Activated CD4-positive, alpha-beta T cell treated with anti-CD3 and anti-CD28 coated beads, Interleukin-2, amount 50 U/mL, for 48 hours (primary cell): ENCODE measurements around the gene EPHA2.

Experiments
- DNase-seq, 2 experiments: peaks; one replicate each; pipeline ENCODE4 v3.0.0-alpha.2; 2020

EPHA2 gene

DNA sequence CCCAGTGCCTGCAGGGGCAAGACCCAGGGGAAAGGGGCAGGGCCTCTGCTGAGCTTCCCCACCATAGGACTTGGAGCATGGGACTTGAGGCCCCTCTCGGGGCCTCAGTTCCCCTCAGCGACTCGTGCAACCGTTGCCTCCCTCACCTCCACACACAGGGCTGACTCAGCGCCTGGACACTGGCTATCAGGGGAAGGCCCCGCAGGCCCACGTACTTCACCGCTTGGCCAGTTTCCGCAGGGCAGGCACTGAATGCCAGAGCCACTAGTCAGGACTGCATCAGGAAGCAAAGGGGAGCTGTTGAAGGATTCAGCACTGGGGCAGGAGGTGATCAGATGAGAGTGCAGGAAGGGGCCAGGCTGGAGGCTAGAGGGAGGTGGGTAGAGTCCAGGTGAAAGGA lies 66.9 kb downstream of the EPHA2 start:
- no peak for DNase-seq

- no peak for DNase-seq
Measured at GRCh38 chr1:16088351-16088911, 67.4 kb downstream of the EPHA2 start.

GRCh38 chr1:16087733-16088132 lies 68.1 kb downstream of the EPHA2 start:
- no peak for DNase-seq

GRCh38 chr1:16085522-16085921 lies 70.3 kb downstream of the EPHA2 start:
- no peak for DNase-seq

- DNase-seq = no peak
Measured at GRCh38 chr1:16083486-16083885, 72.4 kb downstream of the EPHA2 start.

DNA sequence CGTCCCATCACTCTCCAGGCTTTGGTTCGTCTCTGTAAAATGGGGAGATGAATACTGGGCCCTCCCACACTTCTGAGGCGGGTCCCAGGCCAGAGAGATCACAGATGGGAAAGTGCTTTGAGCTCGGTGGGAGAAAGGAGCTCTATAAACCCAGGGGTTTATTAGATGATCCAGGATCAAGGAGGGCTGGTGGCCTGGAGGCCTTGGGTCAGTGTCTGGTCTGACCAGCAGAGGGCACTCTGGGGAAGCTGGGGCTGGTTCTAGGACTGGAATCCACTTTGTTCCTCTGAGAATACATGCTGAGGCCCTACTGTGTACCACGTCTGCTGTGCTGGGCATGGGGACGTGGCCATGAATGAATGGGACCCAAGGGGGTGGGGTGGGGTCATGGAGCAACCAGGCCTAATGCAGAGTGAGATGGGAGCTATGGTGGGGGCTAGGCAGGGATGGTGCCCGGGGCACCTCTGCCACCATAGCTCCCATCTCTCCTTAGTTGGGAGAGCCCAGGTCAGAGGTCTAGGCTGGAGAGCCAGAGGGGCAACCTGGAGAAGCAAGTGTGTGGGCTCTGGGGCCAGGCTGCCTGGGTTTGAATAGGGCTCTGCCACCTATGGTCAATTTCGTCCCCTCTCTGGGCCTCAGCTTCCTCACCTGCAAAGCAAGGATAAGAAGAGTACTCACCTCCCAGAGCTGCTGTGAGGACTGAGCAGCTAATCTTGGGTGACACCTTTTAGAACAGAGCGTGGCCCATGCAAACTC lies 73.4 kb downstream of the EPHA2 start:
- peak; percentile 78 to 82 for DNase-seq

- DNase-seq = no peak
Measured at GRCh38 chr1:16081636-16082035, 74.2 kb downstream of the EPHA2 start.

DNA sequence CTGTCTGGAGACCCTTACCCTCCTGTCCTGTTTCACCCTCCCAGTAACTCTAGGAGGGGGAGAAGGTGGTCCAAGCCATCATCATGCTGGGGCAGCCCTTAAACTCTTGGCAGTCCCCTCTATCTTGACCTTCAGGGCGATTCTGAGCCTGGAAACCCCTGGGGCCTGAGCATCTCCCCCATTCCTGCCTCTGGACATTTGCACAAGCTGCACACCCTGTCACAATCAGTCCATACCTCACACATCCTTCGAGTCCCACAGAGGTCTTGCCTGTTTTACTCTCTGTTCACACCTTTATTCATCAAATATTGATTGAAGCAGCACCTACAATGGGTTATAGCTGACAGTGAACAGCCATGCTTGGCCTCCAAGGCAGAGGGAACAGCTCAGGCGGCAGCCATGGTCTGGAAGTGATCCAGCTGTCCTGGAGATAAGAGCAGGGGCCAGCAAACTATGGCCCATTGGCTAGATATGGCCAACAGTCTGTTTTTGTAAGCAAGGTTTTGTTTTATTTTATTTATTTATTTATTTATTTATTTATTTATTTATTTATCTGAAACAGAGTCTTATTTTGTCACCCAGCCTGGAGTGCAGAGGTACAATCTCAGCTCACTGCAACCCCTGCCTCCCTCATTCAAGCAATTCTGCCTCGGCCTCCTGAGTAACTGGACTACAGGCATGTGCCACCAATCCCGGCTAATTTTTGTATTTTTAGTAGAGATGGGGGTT lies 75.3 kb downstream of the EPHA2 start:
- no peak for DNase-seq

DNA sequence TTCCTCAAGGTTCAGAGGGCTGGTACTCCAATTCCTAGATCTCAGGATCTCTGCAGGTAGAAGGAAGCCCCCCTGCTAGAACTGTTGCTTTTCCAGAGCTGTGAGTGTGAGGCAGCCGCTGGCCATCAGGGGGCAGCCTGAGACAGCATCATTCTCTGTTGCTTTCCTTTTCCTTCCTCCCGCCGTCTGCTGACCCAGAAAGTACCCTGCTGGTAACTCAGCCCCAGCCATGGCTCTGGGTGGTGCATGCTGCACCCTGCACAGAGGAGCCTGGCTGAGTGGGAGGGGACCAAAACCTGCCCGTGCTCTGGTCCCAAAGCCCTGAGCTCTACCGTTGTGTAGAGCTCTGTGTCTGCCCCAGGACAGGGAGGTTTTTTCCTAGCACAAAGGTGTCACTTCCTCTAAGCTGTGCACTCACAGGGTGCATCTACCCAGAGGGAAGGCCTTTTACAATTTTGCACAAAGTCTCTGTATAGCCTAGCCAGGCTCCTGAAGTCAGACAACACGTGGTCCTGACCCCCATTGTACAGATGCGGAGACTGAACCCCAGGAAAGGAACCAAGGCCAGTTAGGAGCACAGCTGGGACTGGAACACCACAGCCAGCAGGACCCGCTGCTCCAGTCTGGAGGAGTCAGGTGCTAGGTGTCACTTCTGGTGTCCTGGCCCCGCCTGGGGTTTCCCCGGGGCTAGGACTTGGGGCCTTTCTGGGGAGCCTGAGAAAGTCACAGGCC lies 76.8 kb downstream of the EPHA2 start:
- peak; percentile 76 to 83 for DNase-seq

GRCh38 chr1:16077406-16078245 lies 78.2 kb downstream of the EPHA2 start:
- no peak for DNase-seq

- DNase-seq = no peak
Measured at GRCh38 chr1:16076865-16077238, 79.0 kb downstream of the EPHA2 start.

GRCh38 chr1:16076031-16076864 lies 79.6 kb downstream of the EPHA2 start:
- no peak for DNase-seq

DNA sequence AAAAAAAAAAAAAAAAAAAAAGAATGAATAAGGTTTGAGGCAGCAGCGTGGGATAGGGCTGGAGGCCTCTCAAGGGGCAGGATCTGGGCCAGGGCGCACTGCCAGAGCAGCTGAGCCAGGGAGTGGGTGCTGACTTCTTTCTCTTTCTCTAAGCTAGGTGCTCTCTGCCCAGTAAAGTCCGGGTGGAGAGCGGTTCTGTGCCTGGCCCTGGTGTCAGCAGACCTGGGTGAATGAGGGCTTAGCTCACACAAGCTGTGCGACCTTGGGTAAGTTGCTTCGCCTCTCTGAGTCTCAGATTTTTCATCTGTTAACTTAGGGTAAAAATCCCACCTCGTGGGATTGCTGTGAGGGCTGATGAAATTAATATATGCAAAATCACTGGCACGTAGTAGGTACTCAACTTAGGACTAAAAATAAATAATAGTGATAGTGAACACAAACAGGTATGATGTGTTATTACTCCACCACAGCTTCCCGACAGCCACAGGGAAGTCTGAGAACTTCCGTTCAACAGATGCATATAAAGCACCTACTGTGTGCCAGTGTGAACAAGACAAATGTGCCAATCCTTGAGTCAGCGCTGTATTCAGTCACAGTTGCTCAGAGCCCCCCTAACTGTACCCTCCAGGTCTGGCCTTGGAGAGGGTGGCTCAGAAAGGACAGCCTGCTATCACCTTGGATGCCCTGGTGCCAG lies 80.4 kb downstream of the EPHA2 start:
- DNase-seq = no peak
